CD4-positive, alpha-beta T cell (primary cell): ENCODE results near the gene SPSB4. TPM values are rescaled to one million over a fixed set of nuclear protein-coding genes. Genes with fewer than 3 reads are reported as not detected.

Source experiments
- ATAC-seq: fragments of 200-7000 bp; cut with Tn5 transposase; one replicate; pipeline ENCODE4 v1.10.0; 2022; ENCODE audit warnings: mild to moderate bottlenecking; ENCODE audit not compliant: poor library complexity
- CTCF ChIA-PET: fragments of 350-600 bp; sonication (Branson Sonifier 250); formaldehyde crosslinking; loops from one replicate; lab custom pipeline; 2021; ENCODE audit warnings: antibody characterized with exemption, inconsistent platforms; lab: Charles Lee
- POLR2A ChIA-PET: fragments of 350-600 bp; sonication (Branson Sonifier 250); formaldehyde crosslinking; loops from one replicate; lab custom pipeline; 2021; ENCODE audit warnings: antibody characterized with exemption, inconsistent platforms; lab: Charles Lee
- DNase-seq, 14 experiments: peaks; one replicate each; pipeline ENCODE4 v3.0.0-alpha.2; 2013 to 2020; ENCODE audit warnings: mixed read lengths in 2 of 14
- H3K27ac ChIP-seq, 2 donors: one replicate each; pipeline versions ENCODE4 v1.5.1 to v1.7.0; 2013; ENCODE audit warnings: low read length in 2 of 2, low read depth in 1 of 2, mild to moderate bottlenecking in 1 of 2
- H3K27me3 ChIP-seq, 2 experiments: 1 replicate in 1 of 2; 2 replicates in 1 of 2; pipeline versions ENCODE4 v1.6.1 to v1.7.0; 2013; ENCODE audit warnings: low read length in 2 of 2, control low read depth in 1 of 2, mild to moderate bottlenecking in 1 of 2, moderate library complexity in 1 of 2; ENCODE audit not compliant: insufficient read depth in 2 of 2, control insufficient read depth in 1 of 2
- H3K36me3 ChIP-seq: one replicate; pipeline ENCODE4 v1.6.1; 2013; ENCODE audit warnings: low read length, control low read depth; ENCODE audit not compliant: insufficient read depth
- H3K4me1 ChIP-seq: one replicate; pipeline ENCODE4 v1.6.1; 2013; ENCODE audit warnings: low read length, control low read depth; ENCODE audit not compliant: insufficient read depth
- H3K4me3 ChIP-seq: one replicate; pipeline ENCODE4 v1.5.1; 2013; ENCODE audit warnings: mild to moderate bottlenecking, low read length, moderate library complexity
- H3K9me3 ChIP-seq, 2 experiments: 1 replicate in 1 of 2; 2 replicates in 1 of 2; pipeline versions ENCODE4 v1.6.1 to v1.7.0; 2013; ENCODE audit warnings: low read length in 2 of 2, mild to moderate bottlenecking in 2 of 2, control low read depth in 1 of 2, moderate library complexity in 1 of 2; ENCODE audit not compliant: control insufficient read depth in 1 of 2, insufficient read depth in 1 of 2
- H3K27ac Mint-ChIP-seq: one replicate; pipeline ENCODE4 v1.8.0; 2020; ENCODE audit warnings: mixed read lengths
- H3K27me3 Mint-ChIP-seq: one replicate; pipeline ENCODE4 v1.8.0; 2021; ENCODE audit warnings: mixed read lengths
- H3K36me3 Mint-ChIP-seq: one replicate; pipeline ENCODE4 v1.8.0; 2021; ENCODE audit warnings: low read depth, mixed read lengths
- H3K4me1 Mint-ChIP-seq: one replicate; pipeline ENCODE4 v1.8.0; 2021; ENCODE audit warnings: low read depth, mixed read lengths
- H3K4me3 Mint-ChIP-seq: one replicate; pipeline ENCODE4 v1.8.0; 2020; ENCODE audit warnings: mild to moderate bottlenecking, mixed read lengths
- H3K9me3 Mint-ChIP-seq: one replicate; pipeline ENCODE4 v1.8.0; 2020; ENCODE audit warnings: mixed read lengths
- CTCF ChIP-seq: fragments of 200-600 bp; IDR thresholded peaks from one replicate; pipeline ENCODE4 v1.8.0; 2022; ENCODE audit warnings: antibody characterized with exemption, mild to moderate bottlenecking
- intact Hi-C, 2 experiments: fragments of 100-400 bp; cut with DNase I in 1 of 2; cut with micrococcal nuclease in 1 of 2; formaldehyde crosslinking; loops; one replicate each; pipeline versions ENCODE4 v1.15.1 to v1.9.0; 2023 to 2025; cut with DNase I, micrococcal nuclease
- total RNA-seq, 174 experiments: library from RNA in 2 of 174; stranded (reverse) in 2 of 174; gene quantifications; one replicate each; pipeline ENCODE4 v1.2.3 and lab custom pipeline; 2021 to 2026

The SPSB4 gene
- total RNA-seq, 2 experiments from 2014 or later, result not detected

- POLR2A ChIA-PET, result no interaction called here
- H3K4me3 Mint-ChIP-seq, result no peak overlapping the region
- no peak overlapping the region for H3K4me3 ChIP-seq
- H3K9me3 ChIP-seq, result peaks cover 0 to 4% of the 10 kb centered on the region in 2 experiments
- H3K36me3 ChIP-seq, result no peaks in the 10 kb centered on the region
- TF ChIP-seq CTCF, result no peak
- peaks cover 15% of the 10 kb centered on the region for H3K27me3 Mint-ChIP-seq
- no peaks in the 10 kb centered on the region for H3K36me3 Mint-ChIP-seq
- no peak for DNase-seq
- H3K27ac Mint-ChIP-seq, result no peak overlapping the region
- H3K27me3 ChIP-seq, result peaks cover 2 to 5% of the 10 kb centered on the region in 2 experiments
- no peak overlapping the region for H3K27ac ChIP-seq
- CTCF ChIA-PET, result no interaction called here
- no peaks in the 10 kb centered on the region for H3K4me1 Mint-ChIP-seq
- no peak for ATAC-seq
- no peaks in the 10 kb centered on the region for H3K4me1 ChIP-seq
- H3K9me3 Mint-ChIP-seq, result no peaks in the 10 kb centered on the region
- intact Hi-C loops, result no loop called here
These were observed 97.0 kb downstream of the SPSB4 start for GRCh38 chr3:141148169-141148568.

GRCh38 chr3:141148770-141149169 lies 97.6 kb downstream of the SPSB4 start:
- H3K27me3 ChIP-seq, result peaks cover 2 to 5% of the 10 kb centered on the region in 2 experiments
- ChIA-PET POLR2A (no interaction called here), CTCF (no interaction called here)
- no peak overlapping the region for H3K4me3 Mint-ChIP-seq
- no peaks in the 10 kb centered on the region for H3K4me1 ChIP-seq
- no peak overlapping the region for H3K27ac Mint-ChIP-seq
- H3K27me3 Mint-ChIP-seq, result peaks cover 15% of the 10 kb centered on the region
- no peak overlapping the region for H3K27ac ChIP-seq
- no peak overlapping the region for H3K4me3 ChIP-seq
- no peaks in the 10 kb centered on the region for H3K4me1 Mint-ChIP-seq
- H3K36me3 ChIP-seq, result no peaks in the 10 kb centered on the region
- H3K9me3 Mint-ChIP-seq, result no peaks in the 10 kb centered on the region
- intact Hi-C loops, result no loop called here
- H3K36me3 Mint-ChIP-seq, result no peaks in the 10 kb centered on the region
- no peak for ATAC-seq
- DNase-seq, result no peak
- no peak for TF ChIP-seq CTCF
- H3K9me3 ChIP-seq, result peaks cover 0 to 4% of the 10 kb centered on the region in 2 experiments

GRCh38 chr3:141150081-141150830 lies 99.1 kb downstream of the SPSB4 start:
- CTCF ChIA-PET, result no interaction called here
- Mint-ChIP-seq H3K27ac (no peak overlapping the region), H3K4me1 (no peaks in the 10 kb centered on the region), H3K27me3 (peaks cover 10% of the 10 kb centered on the region), H3K36me3 (no peaks in the 10 kb centered on the region), H3K9me3 (no peaks in the 10 kb centered on the region), H3K4me3 (no peak overlapping the region)
- DNase-seq (no peak), ATAC-seq (no peak)
- POLR2A ChIA-PET, result no interaction called here
- H3K27ac ChIP-seq, result no peak overlapping the region
- peaks cover 0 to 2% of the 10 kb centered on the region in 2 experiments for H3K27me3 ChIP-seq
- no peak for TF ChIP-seq CTCF
- intact Hi-C loops, result no loop called here
- no peak overlapping the region for H3K4me3 ChIP-seq
- H3K9me3 ChIP-seq, result peaks cover 0 to 4% of the 10 kb centered on the region in 2 experiments
- no peaks in the 10 kb centered on the region for H3K36me3 ChIP-seq
- no peaks in the 10 kb centered on the region for H3K4me1 ChIP-seq
